Stimulated activated CD8-positive, alpha-beta memory T cell treated with anti-CD3 and anti-CD28 coated beads, Interleukin-12 subunit alpha, Interleukin-12 subunit beta, amount 100 ng/mL, for 24 hours (primary cell): ENCODE data around the gene C19orf44.
"Not testable (repeated sequence)": the region's sequence is repeated elsewhere in the genome, so short reads cannot be mapped to it uniquely, and the experiment has no call there.

ENCODE experiments used
- DNase-seq: peaks from one replicate; pipeline ENCODE4 v3.0.0-alpha.2; 2020; ENCODE audit errors: extremely low read depth

Gene C19orf44

DNA sequence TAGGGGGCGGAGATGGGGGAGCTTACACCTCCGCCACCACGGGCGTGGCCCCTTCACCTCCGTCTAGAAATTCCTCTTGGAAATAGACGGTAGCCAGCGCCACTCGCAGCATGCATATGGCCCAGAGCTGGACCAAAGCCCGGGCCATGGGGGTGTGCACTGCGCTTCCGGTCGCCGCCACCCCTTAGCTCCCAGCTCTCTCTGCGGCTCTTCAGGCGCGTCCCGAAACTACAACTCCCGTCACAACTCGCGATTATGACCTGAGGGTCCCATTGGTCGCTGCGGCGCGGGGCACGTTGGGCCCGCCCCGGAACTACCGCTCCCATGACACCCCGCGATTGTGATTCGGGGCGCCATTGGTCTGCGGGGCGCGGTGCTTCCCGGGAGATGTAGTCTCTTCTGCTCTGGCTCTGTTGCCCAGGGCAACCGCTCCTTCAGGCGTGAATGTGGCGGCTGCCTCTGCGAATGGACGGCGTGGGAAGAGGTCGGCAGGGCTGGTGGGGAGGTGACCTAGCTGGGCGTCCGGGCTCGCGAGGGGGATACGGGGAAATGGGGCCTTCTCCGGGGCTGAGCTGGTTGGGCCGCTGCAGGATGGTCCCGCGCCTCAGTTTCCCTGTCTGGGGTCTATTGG lies at the start of gene C19orf44, which contains the start of gene CALR3:
Gene C19orf44 (plus strand): TSS at position 413 of the 631 bp plus-strand sequence. CDS start 4,399 bp downstream, outside the sequence.
Gene CALR3 (minus strand): TSS at position 186 of the 631 bp plus-strand sequence. CDS start 38 bp downstream, at position 148.
- peak; percentile 91 for DNase-seq

DNA sequence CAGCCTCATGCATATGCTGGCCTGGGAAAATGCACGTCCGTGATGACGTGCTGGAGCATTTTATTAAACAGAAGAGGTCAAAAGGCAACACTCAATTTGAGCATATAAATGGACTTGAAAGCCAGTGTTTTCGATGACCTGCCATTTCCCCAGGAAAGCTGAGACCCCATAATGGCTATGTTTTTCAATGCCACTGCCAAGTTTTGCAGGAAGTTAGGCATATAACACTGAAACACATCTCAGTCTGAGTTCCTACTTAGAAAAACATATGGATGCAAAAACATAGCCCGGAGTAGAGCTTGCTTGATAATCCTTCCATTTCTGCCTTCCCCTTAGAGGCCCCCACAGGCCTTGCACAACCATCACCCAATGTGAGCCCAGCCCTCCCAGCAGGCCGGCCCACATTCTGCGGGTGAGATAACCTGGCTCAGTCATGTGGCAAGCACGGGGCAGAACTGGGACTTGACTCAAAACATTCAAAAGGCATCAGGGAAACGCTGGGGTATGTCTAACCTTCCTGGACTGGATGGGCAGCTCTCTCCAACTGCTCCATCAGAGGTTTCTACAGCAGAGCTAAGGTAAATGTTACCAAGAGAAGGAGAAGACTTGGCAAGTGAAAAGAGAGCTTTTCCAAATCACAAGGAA lies 49.3 kb upstream of the C19orf44 start:
- no peak for DNase-seq

DNA sequence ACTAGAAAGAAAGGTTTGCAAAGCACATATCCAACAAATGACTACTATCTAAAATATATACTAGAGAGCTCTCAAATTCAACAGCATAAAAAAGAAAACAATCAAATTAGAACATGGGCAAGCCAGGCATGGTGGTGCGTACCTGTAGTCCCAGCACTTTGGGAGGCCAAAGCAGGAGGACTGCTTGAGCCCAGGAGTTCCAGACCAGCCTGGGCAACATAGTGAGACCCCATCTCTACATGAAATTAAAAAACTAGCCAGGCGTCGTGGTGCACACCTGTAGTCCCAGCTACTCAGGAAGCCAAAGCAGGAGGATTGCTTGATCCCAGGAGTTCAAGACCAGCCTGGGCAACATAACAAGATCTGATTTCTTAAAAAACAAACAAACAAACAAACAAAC lies 47.3 kb upstream of the C19orf44 start:
- DNase-seq: not testable (repeated sequence)

DNA sequence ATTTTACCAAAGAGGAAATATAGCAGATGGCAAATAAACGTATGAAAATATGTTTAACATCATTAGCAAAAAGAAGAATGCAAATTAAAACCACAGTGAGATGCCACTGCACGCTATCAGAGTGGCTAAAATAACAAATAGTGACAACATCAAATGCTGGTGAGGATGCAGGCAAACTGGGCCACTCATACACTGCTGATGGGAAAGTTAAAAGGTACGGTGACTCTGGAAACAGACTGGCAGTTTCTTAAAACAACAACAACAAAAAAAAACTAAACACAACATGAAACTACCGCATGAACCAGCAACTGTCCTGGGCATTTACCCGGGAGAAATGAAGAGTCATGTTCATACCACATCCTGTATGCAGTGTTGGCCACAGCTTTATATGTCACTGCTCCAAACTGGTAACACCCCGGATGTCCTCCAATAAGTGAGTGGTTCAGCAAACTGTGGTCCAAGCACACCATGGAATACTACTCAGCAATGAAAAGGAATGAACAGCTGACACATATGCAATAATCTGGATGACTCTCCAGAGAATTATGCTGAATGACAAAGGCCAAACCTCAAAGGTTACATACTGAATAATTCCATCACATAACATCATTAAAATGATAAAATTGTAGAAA lies 46.7 kb upstream of the C19orf44 start:
- DNase-seq: no peak

DNA sequence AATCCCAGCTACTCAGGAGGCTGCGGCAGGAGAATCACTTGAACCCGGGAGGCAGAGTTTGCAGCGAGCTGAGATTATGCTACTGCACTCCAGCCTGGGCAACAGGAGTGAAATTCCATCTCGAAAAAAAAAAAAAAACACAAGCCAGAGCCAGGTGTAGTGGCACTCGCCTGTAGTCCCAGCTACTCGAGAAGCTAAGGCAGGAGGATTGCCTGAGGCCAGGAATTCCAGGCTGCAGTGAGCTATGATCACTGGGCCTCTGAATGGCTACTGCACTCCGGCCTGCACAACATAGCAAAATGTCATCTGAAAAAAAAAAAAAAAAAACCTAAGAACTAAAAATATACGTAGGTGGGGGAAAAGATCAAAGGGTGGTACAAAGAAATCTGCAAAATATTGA lies 43.9 kb upstream of the C19orf44 start:
- no peak for DNase-seq

DNA sequence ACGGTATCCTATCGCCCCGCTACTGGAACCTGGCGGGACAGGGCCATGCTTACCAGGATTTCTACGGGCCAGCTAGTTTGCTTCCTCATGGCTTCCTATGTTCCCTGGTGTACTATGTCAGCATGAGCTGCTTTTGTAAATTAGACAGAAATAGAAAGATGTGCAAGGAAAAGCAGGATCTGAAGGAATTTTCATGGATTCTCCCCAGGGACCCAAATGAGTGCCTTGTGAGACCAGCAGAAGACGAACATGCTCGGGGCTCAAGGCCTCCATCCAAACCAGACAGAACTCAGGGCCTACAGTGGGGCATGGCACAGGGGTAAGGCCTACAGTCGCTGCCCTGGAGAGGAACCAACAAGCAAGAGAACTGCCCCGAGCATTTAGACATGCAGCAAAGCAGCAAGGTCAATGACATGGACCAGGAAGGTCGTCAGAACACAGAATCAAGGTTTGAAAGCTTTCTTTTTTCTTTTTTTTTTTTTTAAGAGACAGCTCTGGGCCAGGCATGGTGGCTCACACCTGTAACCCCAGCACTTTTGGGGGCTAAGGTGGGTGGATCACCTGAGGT lies 41.8 kb upstream of the C19orf44 start:
- no peak for DNase-seq

DNA sequence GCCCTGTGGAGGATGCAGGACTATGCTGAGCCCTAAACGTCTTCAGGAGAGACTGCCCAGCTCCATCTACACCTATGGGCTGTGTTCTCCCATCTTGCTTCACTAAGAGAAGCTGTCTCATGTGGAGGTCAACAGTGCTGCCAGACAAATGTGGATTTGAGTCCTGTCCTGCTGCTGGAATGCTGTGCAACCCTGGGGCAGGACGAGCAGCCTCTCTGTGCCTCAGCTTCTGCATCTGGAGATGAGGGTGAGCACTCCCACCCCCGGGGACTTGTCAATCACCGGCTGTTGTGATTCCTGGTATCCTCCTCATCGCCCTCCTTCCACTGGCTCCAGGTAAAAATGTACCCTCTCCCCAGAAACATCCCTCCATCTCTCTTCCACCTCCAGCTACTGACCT lies 40.7 kb upstream of the C19orf44 start:
- no peak for DNase-seq

DNA sequence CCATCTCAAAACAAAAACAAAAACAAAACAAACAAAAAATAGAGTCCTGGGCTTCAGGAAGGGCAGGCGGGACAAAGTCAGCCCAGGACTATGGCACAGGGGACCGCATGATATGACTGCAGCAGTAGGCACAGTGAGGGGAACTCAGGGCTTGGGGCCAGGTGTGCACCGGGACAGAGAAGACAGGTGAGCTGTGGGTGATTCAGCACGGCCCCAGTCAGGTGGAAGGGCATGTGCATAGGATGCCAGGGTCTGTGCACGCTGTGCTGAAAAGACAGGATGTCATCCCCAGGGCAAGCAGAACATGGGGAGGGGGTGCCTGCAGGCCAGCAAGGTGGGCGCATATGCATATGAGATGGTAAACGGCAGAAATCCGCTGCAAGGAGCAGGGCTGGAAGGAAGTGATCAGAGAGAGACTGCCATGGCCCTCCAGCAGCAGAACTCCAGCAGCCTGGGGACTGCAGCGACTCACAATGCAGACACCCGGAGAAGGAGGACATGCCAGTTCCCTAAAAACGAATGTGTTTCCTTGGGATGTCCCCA lies 39.5 kb upstream of the C19orf44 start:
- no peak for DNase-seq

DNA sequence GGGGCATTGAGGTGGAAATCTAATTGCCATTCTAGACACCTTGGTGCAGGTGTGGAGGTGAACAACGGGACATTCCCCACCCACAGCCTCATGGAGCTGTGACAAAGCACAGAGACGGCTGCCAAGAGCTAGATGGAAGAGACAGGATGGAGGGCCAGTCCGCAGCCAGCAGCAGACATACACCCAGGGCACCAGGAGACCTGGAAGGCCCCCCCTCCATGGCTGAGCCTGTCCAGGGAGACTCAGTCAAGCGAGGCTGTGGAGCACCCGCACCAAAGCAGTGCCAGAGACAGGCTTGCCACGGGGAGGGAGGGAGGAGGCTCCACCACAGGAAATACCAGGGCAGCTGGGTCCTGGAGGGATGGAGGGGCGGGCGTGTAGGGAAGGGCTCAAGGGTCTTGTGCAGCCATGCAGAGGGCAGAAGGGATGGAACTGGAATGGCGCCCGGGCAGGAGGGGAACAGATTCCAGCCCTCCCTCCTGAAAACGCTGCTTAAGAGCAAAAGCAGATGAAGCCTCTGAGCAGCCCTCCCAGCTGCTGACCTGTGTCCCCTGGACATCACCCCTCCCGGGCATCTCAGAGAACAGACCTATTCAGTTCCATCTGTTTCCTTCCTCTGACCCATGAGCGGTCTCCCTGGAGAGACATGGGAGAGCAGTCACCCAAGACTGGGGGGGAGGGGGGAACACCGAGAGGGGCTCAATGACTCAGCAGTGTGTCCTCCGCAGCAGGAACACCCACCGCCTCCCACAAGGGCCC lies 38.8 kb upstream of the C19orf44 start:
- DNase-seq: no peak

DNA sequence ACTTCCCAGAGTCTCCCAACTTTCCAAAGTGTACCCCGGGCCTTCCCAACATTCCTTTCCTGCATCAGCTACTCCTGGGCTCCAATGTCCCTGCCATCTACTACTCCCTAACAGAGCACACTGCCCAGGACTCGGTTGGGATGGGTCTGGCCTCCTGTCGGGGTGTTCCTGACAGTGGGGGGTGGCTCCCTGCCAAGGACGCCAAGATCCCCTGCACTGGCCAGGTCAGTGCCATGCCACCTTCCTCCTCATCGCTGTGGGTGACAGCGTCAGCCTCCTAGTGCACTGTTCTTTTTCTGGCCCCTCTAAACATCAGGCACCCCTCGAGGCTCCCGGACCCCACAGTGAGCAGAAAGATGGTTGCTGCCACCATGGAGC lies 38.3 kb upstream of the C19orf44 start:
- no peak for DNase-seq

DNA sequence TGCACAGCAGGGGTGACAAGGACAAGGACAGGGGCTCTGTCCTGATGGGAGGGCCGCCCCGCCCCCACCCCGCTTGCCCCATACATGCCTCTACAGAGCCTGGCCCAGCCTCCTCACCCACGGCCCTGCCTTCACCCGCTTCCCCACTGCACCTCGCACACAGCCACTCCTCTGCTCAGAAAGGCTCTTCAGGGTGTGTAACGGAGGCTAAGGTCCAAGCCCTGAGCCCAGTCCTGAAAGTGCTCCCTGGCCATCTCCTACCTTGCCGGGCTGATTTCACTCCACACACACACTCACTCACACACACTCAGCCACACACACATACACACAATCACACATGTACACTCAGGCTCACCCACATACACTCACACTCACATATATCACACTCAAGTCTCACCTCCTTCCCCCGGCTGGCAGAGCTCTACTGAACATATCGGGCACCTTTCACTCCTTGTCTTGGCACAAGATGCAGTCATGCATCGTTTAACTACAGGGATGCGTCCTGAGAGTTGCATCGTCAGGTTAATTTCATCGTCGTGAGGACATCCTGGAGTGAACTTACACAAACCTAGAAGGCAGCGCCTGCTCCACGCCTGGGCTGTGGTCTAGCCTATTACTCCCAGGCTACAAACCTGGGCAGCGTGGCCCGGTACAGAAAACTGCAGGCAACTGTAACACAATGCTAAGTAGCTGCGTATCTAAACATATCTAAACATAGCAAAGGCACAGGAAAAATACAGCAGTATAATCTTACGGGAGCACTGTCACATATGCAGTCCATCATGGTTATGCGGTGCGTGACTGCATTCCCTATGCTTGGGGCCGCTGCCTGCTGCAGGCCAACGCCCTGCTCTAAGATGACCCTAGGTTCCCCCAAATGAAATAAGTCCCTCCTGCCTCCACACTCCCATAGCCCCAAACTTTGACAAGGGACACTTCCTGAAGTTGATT lies 37.5 kb upstream of the C19orf44 start:
- no peak for DNase-seq

DNA sequence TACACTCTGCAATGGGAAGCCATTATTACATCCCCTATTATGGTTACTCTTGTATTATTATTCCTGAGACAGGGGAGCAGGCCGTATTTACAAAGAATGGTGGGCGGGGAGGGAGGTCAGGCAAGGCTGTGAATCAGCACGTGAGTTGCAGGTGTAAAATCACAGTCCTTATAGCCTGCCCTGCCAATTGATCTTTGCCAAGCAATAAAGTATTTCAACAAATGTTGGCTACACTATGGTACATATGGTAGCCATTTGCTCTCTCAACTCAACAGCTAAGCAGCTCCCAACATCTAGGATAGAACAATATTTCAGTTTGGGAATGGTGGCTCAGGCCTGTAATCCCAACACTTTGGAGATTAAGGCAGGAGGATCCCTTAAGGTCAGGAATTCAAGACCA lies 36.5 kb upstream of the C19orf44 start:
- no peak for DNase-seq

DNA sequence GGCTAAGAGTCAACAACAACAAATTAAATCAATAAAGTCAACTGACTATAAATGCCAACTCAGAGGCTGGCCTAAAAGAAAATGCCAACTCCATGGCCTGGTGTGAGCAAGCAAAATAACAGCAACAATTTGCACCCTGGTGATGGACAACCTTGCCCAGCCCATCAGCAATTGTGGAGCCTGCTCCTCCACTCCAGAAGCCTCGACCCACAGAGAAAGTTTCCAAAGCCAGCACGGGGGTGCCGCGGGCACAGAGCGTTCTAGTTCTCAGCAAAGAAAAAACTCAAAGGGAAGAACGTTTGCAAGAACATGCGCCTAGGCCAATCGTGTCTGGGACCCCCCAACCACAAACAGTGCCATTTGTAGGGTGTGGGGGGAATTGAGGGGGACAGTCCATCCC lies 35.7 kb upstream of the C19orf44 start:
- DNase-seq: no peak

DNA sequence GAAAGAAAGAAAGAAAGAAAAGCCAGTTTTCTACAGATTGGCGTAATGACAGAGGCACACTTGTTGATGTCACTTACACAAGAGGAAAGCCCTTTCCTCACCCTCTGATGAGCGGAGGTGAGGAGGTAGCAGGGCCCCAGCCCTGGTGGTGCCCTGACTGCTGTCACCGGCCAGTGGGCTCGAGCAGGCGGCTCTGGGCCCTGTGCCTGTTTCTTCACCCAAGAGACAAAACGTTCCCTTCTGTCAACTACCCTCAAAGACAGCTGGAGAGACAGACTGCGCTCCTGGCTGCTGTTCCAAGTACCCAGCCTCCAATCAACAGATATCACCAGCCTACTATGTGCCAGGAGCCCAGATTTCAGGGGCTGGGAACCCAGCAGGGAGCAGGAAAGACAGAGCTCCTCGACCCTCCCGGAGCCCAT lies 34.6 kb upstream of the C19orf44 start:
- DNase-seq: no peak

DNA sequence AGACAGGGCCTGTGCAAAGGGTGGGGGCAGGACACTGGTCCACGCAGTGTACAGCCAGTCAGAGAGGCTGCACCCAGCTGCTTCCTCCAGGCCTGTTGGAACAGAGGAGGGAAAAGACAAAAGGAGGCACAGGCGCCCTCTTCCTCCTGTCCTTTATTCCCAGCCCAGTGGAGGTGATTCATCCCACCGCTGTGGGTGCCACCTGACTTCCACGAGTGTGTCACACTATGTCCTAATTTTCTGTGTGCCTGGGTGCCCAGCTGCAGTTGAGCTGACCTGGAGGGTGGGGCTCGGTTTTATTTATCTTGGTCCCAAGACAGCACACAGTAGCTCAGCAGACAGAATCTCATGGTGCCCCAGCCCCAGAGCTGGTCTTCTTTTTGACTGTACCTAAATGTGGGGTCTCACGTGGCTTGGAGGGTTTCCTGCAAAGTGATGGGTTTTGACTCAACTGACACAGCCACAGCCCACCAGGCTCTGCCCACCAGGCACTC lies 33.4 kb upstream of the C19orf44 start:
- no peak for DNase-seq

DNA sequence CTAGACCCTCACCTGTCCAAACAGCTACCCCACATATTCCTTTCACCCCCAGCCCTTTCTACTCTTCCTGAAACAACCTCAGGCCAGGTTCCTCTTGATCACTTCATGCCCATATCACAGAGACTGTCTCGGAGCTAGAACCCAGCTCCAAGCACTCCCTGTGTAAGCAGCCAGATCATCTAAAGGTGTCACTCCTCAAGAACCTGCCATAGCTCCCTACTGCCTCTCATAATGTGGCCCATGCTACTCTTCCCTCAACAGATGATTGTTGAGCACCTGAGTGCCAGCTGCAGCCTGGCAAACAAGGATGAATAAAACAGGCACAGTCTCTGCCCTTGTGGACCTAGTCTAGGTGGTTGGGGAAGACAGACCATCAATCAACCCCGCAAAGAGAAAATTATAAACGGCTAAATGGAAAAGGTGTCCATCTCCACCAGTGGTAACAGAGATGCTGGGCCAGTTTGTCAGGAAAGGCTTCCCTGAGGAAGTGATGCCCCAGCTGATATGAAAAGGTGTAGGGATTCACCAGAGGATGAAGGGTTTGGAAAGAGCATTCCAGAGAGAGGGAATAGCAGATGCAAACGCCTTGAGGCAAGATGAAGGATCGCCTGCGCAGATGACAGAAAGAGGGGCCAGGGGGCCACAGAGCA lies 32.7 kb upstream of the C19orf44 start:
- no peak for DNase-seq

DNA sequence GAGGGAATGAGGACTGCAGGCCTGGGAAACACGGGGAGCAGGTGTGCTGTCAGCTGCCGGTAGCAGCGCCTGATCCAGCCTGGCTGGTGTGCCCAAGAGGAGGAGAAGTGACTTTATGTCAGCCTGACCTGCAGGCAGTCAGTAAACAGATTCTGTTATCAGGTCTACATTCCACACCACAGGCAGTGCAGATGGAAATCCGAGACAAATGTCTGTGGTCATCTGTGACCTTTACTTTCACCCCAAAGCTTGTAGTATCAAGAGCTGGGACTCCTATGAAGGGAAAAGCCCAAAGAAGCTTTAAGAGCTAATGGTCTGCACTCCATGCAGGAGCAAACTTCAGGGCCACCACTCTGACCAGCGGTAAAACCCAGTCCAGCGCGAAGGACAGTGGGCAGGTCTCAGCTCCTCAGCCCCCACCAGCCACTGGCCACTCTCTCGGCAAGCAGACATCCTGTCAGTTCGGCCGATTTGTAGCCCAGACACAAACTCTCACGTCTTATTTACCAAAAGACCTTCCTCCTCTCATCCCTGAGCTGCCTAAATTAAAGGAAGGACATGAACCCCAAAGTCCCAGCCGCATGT lies 32.1 kb upstream of the C19orf44 start:
- no peak for DNase-seq

DNA sequence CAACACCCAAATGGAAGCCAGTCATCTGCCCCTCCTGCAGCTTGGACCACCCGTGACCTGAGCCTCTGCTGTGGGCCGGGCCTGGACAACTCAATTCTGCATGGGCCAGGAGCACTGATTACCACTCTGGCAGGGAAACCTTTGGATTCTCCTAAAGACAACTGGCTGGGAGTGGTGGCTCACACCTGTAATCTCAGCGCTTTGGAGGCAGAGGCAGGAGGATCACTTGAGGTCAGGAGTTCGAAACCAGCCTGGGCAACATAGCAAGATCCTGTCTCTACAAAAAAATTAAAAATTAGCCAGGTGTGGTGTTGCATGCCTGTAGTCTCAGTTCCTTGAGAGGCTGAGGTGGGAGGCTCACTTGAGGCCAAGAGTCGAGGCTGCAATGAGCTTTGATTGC lies 31.0 kb upstream of the C19orf44 start:
- no peak for DNase-seq

DNA sequence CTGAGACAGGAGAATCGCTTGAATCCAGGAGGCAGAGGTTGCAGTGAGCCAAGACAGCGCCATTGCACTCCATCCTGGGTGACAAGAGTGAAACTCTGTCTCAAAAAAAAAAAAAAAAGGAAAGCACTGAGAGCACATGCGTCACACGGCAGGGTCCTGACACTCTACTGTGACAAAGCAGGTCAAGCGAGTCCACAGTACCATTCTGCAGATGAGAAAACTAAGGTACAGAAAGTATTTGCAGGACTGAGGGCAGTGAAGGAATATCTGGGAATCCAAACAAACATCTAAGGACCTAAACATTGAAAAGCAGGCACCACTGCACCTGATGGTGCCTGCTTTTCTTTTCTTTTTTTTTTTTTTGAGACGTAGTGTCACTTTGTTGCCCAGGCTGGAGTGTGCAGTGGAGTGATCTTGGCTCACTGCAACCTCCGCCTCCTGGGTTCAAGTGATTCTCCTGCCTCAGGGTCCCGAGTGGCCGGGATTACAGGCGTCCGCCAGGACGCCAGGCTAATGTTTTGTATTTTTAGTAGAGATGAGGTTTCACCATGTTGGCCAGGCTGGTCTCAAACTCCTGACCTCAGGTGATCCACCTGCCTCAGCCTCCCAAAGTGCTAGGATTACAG lies 29.3 kb upstream of the C19orf44 start:
- not testable (repeated sequence) for DNase-seq
